HG02943 (cell line): ENCODE results near the gene ONECUT1.

ENCODE experiments used
- ATAC-seq: cut with Tn5 transposase; IDR thresholded peaks from one replicate; pipeline ENCODE4 v1.9.1; 2021; ENCODE audit warnings: mild to moderate bottlenecking, low read depth, moderate library complexity; ENCODE audit not compliant: unreplicated experiment

Gene ONECUT1

DNA sequence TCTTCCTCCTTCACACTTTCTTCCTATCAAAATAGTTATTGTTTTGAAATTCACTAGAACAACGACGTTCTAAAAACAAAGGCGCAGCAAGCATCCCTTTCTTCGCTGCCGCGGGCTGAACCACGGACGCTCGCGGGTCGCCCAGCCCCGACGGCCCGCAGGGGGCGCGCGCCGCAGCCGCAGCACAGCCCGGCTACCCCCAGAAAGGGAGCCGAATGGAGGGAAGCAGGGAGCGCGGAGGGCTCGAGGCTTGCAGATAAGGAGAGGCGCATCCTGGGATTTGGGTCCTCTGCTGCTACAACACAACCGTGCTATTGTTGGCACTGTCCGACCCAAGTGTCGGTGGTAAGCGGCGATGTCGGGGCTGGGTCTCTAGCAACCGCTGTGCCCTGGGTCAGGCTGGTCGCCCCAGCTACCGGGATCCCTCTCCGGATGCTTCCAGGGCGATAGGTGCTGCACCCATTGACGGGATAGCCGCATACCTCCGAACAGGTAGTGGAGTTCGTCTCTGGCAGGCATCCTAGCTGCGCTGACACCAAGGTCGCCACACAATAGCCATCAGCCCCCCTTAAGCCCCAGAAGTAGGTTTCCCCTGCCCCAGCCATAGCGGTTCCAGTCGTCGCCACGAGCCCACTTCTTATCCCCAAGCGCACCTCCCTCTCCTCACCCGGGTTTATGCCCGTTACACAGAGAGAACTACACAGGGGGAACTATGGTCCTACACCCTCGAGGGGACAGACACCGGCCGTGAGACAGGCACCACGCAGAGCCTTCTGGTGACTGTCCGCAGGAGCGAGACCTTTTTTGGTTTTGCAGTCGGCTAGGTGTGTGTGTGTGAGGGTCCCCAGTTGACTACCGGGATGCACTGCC is 6.0 kb downstream of the ONECUT1 start:
- no peak for ATAC-seq

GRCh38 chr15:52783191-52783829 is 6.8 kb downstream of the ONECUT1 start:
- no peak for ATAC-seq

DNA sequence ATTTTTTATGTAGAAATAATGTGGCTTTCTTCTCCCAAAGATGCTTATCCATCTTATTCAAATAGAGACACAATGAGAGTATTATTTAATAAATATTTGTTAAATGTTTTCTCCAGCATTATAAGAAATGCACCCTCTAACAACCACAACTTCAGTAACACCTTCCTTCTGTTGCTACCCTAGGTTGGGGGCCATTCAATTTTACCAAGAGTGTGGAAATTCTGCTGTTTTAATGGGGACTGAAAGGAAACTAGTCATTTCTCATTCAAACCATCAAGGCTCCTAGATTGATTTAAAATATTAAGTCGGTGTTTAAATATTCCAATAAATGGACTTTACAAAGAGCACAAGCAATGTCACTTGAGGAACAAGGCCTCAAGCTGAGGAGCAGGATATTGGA is 7.6 kb downstream of the ONECUT1 start:
- ATAC-seq = no peak

DNA sequence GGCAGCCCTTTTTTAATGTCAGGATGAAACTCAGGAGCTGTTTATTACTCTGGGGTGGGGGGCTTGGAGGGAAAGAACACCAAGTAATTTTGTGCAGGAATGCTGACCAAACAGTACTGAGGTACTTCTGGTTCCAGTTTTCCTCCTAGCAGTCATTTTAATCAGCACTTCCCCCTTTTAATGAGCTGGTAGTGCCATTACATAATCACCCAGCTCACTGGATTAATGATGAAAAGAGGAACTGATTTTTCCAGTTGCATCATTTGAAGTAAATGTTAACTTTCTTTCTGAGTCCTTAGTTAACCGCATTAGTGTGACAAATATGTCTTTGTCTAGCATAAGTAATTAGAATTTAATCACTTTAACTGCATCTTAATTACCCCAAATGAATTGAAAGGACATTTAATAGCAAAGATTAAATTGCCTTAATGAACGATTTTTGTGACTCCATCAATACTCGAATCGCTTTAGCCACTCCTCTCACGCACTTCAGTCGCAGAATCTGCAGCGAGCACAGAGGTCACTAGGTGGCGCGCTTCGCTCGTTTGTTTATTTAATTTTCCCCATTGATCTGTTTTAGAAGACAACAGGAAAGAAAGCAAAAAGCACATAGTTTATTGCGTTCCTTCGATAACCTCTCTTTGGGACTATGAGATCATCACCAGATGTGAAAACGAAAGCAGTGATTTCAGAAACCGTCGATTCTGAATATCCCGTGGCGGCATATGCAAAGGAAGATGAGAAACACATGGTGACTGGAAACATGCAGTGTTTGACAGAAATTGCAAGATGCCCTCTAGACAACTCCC is 9.8 kb downstream of the ONECUT1 start:
- peak; percentile 58 for ATAC-seq

GRCh38 chr15:52778457-52778856 is 11.7 kb downstream of the ONECUT1 start:
- no peak for ATAC-seq

DNA sequence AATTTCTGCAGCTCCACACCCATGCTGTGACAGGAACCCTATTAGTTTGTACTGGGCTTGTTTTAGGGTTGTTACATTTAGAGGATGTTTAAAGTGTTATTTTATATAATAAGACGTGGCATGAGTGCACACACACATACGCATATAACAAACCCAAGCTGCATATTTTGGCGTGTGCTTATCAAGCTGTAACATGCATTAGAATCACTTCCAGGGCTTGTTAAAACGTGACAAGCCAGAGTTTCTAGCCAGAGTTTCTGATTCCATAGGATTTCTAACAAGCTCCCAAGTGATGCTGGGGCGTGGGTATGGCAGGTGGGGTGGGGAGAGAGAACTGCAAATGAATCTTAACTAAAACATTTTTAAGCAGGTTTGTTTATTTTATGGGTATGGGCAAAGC is 17.4 kb downstream of the ONECUT1 start:
- ATAC-seq = no peak

DNA sequence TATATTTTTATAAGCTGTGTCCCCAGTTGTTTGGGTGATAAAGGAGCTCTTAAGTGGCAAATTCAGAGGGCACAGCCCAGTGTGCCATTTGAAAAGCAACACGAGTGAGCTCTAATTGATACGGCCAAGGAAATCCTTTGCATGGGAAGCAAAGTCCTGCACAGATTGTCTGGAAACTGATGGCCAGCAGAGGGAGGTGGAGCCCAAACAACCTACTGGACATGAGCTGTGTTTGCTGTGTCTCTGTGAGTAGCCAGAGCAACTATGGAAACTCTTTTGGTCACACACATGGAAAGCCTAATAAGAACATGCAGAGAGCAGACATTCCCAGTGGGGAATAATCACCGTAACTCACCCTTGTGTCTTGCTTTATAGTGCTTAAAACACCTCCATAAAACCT is 24.4 kb downstream of the ONECUT1 start:
- no peak for ATAC-seq

DNA sequence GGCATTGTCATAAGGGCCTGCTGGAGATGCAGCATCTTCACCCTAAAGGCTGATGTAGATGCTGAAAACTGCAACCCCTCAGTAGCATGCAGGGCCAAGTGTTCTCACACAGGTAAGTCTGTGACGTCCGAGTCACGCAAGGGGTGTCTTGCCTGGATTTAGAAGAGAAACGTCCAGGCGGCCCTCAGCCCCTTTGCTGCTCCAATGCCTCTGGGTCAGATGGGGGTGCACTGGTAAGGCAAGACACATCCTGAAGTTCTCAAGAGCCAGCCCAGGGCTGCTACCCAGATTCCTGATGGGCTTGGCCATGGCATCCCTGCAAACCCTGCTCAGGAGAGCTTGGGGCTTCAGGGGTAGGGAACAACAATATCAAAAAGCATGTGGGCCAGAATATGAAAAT is 25.4 kb downstream of the ONECUT1 start:
- ATAC-seq = no peak

DNA sequence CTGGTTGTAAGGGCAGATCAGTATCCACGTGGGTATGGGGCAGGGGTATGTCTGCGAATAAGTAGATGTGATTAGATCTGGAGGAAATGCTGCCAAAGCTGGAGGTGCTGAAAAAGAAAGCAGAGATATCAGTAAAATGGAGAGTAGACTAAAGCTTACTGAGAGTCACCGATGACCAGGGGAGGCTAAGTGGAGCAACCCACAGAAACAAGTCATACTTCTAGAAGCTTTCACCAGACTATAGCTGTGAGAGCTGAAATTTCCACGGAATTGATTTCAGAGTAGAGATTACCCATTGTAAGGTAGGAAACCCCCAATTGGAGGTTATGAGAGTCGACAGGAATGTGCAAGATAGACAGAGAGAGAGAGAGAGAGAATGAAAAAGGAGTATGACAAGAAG is 27.5 kb downstream of the ONECUT1 start:
- ATAC-seq = no peak

- ATAC-seq = no peak
These were observed 29.6 kb downstream of the ONECUT1 start for GRCh38 chr15:52760562-52760961.

DNA sequence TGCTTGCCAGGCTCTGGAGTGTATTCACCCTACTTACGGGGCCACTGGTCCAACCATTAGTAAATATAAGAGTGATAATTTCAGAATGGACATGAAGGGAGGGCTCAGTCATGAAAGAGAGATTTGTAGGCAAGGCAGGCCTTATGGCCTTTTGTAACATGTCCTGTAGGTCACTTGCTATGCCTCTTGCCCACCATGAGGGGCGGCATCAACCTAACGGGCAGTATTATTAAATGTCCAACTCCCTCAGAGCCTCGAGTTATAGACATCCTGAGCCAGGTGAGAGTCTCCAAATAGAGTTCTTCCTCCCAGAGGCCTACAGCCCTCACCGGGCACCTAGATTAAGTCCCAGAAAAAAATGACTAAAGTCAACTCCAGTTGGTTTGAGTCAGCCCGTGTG is 30.2 kb downstream of the ONECUT1 start:
- no peak for ATAC-seq

- ATAC-seq = no peak
These were observed 32.6 kb downstream of the ONECUT1 start for GRCh38 chr15:52757496-52757895.

DNA sequence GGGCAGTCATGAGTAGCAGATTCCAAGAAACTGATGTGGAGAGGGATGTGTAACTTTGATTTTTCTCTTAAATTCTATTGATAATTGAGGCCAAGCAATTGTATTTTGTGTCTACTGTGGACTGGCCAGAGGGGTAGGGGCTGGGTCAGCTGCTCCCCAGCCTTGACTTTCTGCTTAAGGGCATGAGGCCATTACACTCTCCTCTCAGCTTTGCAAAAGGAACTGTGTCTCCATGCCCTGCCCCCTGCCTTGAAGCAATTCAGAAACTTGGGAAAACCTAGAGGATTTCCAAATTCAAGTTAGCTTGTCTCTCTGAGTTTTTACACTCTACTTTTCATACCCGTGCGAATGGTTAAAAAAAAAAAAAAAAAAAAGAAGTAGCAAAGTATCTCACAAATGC is 38.6 kb downstream of the ONECUT1 start:
- ATAC-seq = no peak

GRCh38 chr15:52749258-52749657 is 40.9 kb downstream of the ONECUT1 start:
- no peak for ATAC-seq

- ATAC-seq = no peak
These were observed 43.9 kb downstream of the ONECUT1 start for GRCh38 chr15:52746162-52746757.

- no peak for ATAC-seq
These were observed 44.6 kb downstream of the ONECUT1 start for GRCh38 chr15:52745326-52746161.

- ATAC-seq = no peak
These were observed 51.8 kb downstream of the ONECUT1 start for GRCh38 chr15:52738311-52738710.

DNA sequence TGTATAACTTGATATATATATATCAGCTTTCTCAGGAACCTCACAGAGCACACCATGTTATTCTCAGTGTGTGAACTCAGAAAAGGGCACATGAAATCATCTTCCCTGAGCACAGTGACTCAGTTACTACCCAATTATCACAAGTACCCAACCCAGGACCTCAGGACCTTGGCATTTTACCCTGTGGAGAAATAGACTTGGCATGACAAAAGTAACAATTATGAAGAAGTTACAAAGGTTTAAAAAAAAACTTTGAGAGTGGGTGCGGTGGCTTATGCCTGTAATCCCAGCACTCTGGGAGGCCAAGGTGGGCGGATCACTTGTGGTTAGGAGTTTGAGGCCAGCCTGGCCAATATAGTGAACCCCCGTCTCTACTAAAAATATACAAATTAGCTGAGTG is 52.4 kb downstream of the ONECUT1 start:
- no peak for ATAC-seq

GRCh38 chr15:52735231-52736089 is 54.7 kb downstream of the ONECUT1 start:
- no peak for ATAC-seq
